Raji (cell line): Measurements from ENCODE around the gene SCN8A.

Source experiments
- POLR2A ChIP-seq: IDR thresholded peaks from 2 replicates; pipeline ENCODE4 v1.6.1; 2011; ENCODE audit warnings: low read depth, low read length, control low read depth; ENCODE audit not compliant: insufficient read depth

The SCN8A gene

GRCh38 chr12:51801027-51801426, 210.0 kb downstream of the SCN8A start:
- no peak for TF ChIP-seq POLR2A

DNA sequence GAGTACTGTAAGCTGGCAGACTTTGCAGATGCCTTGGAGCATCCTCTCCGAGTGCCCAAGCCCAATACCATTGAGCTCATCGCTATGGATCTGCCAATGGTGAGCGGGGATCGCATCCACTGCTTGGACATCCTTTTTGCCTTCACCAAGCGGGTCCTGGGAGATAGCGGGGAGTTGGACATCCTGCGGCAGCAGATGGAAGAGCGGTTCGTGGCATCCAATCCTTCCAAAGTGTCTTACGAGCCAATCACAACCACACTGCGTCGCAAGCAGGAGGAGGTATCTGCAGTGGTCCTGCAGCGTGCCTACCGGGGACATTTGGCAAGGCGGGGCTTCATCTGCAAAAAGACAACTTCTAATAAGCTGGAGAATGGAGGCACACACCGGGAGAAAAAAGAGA, 215.9 kb downstream of the SCN8A start:
- TF ChIP-seq POLR2A: no peak

- no peak for TF ChIP-seq POLR2A
Observed at GRCh38 chr12:51809193-51809592, 218.2 kb downstream of the SCN8A start.

GRCh38 chr12:51811203-51812202, 220.5 kb downstream of the SCN8A start:
- no peak for TF ChIP-seq POLR2A

GRCh38 chr12:51812871-51813270, 221.8 kb downstream of the SCN8A start:
- no peak for TF ChIP-seq POLR2A

DNA sequence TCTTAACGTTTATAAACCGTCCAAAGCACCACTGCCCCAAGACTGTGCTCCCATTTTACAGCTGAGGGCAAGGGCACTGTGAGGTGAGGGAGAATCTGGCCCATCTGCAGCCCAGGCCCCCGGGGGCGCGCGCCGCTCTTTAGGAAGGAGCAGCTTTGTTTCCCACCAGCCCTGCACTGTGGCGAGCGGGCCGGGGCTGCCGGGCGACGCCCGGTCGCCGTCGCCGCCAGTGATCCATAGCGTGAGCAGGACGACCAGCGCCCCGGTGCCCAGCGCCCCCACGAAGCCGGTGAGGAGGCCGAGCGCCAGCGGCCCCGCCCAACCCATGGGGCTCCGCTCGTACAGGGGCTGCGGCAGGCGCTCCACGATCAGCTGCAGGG, 222.9 kb downstream of the SCN8A start:
- no peak for TF ChIP-seq POLR2A

- TF ChIP-seq POLR2A: no peak
Observed at GRCh38 chr12:51814311-51815088, 223.5 kb downstream of the SCN8A start.

DNA sequence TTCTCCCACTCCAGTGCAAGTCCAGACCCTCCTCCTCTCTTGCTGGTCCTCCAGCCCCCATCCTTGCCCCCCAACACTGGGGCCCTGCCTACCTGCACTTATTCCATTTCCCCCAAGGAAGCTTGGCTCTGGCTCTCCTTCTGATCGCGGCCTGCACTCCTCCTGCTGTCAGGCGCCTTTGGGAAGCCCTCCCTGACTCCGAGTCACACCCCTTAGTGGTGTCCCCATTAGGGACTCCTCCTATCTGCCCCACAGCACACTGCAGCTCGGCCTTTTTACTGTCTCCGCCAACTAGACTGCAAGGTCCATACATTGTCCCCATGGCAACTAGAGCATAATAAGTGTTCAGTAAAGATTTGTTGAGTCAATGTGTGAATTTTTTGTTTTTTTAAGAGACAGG, 224.5 kb downstream of the SCN8A start:
- no peak for TF ChIP-seq POLR2A

- no peak for TF ChIP-seq POLR2A
Observed at GRCh38 chr12:51817027-51817953, 226.3 kb downstream of the SCN8A start.

GRCh38 chr12:51818086-51818485, 227.1 kb downstream of the SCN8A start:
- TF ChIP-seq POLR2A: no peak

- TF ChIP-seq POLR2A: no peak
Observed at GRCh38 chr12:51818566-51819300, 227.7 kb downstream of the SCN8A start.

DNA sequence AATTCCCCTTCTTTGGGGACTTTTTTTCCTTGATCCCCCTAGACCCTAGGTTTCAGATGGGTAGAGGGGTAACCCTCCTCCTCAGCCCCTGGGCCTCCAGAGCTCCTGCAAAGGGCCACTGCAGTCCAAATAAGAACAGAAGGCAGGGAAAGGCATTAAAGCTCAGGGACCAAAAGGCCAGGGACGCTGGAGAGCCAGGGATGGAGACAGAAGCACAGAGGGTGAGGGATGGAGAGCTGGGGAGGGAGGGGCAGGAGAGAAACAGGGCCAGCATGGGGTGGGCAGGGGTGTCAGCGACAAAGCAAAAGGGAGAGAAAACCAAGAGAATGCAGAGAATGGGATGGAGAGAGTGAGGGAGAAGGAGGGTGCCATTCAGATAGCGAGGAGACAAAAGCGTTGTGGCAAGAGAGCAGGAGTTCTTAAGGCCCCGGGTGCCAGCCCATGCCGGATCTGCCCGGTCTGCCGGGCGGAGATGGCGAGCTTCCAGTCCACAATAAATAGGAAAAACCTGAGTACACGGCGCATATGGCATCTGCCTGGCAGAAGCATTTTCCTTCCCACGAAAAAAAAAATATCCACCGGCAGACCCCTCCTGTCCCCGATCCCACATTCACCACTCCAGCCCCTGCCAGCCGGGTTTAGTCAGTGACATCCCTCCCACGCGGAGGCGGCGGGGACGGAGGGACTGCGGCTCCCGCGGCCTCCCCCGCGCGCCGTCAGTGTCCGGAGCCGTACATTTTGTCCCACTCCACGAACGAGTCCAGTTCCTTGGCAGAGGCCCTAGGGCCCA, 228.9 kb downstream of the SCN8A start:
- TF ChIP-seq POLR2A: no peak
